Fibroblast of lung (primary cell): Measurements from ENCODE around the gene PCAT7. TPM values are rescaled to one million over a fixed set of nuclear protein-coding genes. Genes with fewer than 3 reads are reported as not detected.

Source experiments
- DNase-seq, 2 donors: peaks; one replicate each; pipeline versions ENCODE4 v3.0.0 to v3.0.0-alpha.2; 2010; ENCODE audit warnings: low read depth in 2 of 2
- H2AFZ ChIP-seq: 2 replicates; pipeline ENCODE4 v1.5.1; 2012; ENCODE audit warnings: low read length, control low read depth, inconsistent platforms
- H3K27ac ChIP-seq: 2 replicates; pipeline ENCODE4 v1.5.1; 2011; ENCODE audit warnings: low read length, control low read depth; ENCODE audit not compliant: insufficient read depth
- H3K27me3 ChIP-seq: 2 replicates; pipeline ENCODE4 v1.5.1; 2011; ENCODE audit warnings: mild to moderate bottlenecking, low read length; ENCODE audit not compliant: control insufficient read depth, insufficient read depth
- H3K36me3 ChIP-seq: 2 replicates; pipeline ENCODE4 v1.5.1; 2011; ENCODE audit warnings: low read length; ENCODE audit not compliant: control insufficient read depth, insufficient read depth
- H3K4me1 ChIP-seq: 2 replicates; pipeline ENCODE4 v1.5.1; 2011; ENCODE audit warnings: low read length; ENCODE audit not compliant: control insufficient read depth, insufficient read depth; ENCODE audit errors: extremely low read depth
- H3K4me2 ChIP-seq: 2 replicates; pipeline ENCODE4 v1.5.1; 2011; ENCODE audit warnings: low read length, control low read depth; ENCODE audit not compliant: insufficient read depth; ENCODE audit errors: extremely low read depth
- H3K4me3 ChIP-seq, 4 experiments: fragments of 200-600 bp in 1 of 4; sonication (generic) in 1 of 4; replicated peaks in 1 of 4; 2 replicates each; pipeline ENCODE4 v1.5.1; 2011 to 2016; ENCODE audit warnings: low read length in 4 of 4, low read depth in 3 of 4, mild to moderate bottlenecking in 3 of 4, control low read depth in 2 of 4, inconsistent platforms in 1 of 4, mixed read lengths in 1 of 4; ENCODE audit not compliant: insufficient read depth in 1 of 4; ENCODE audit errors: control extremely low read depth in 1 of 4
- H3K79me2 ChIP-seq: 2 replicates; pipeline ENCODE4 v1.5.1; 2012; ENCODE audit warnings: mild to moderate bottlenecking, low read length, inconsistent platforms; ENCODE audit not compliant: control insufficient read depth, insufficient read depth
- H3K9ac ChIP-seq: 2 replicates; pipeline ENCODE4 v1.5.1; 2011; ENCODE audit warnings: mild to moderate bottlenecking, low read length, control low read depth; ENCODE audit not compliant: insufficient read depth
- H3K9me3 ChIP-seq: 2 replicates; pipeline ENCODE4 v1.5.1; 2012; ENCODE audit warnings: low read depth, low read length; ENCODE audit not compliant: control insufficient read depth, insufficient read depth
- H4K20me1 ChIP-seq: 2 replicates; pipeline ENCODE4 v1.5.1; 2011; ENCODE audit warnings: low read length; ENCODE audit not compliant: control insufficient read depth, insufficient read depth; ENCODE audit errors: extremely low read depth
- EZH2 ChIP-seq: IDR thresholded peaks from 2 replicates; pipeline ENCODE4 v1.5.1; 2012; ENCODE audit warnings: low read length, control low read depth, mild to moderate bottlenecking; ENCODE audit errors: missing control alignments
- polyA plus RNA-seq, 2 donors: library from polyadenylated mRNA; depleted of rRNA in 1 of 2; stranded (reverse) in 1 of 2; unstranded in 1 of 2; fragments of >200 nt; gene quantifications; 2 replicates each; pipeline ENCODE4 v1.2.1, GENCODE V29; 2011 to 2012; ENCODE audit warnings: missing spikeins in 1 of 2
- total RNA-seq: library from RNA; depleted of rRNA; stranded (reverse); fragments of >200 nt; gene quantifications from 2 replicates; pipeline ENCODE4 v1.2.1, GENCODE V29; 2014
- TF ChIP-seq, protein P1 (sequence below), 2 donors: IDR thresholded peaks in 1 of 2; conservative IDR thresholded peaks in 1 of 2; 1 replicate in 1 of 2; 2 replicates in 1 of 2; pipeline ENCODE4 v1.5.1; 2011 to 2012; ENCODE audit warnings: low read length in 2 of 2, control low read depth in 1 of 2, inconsistent platforms in 1 of 2, low read depth in 1 of 2, mild to moderate bottlenecking in 1 of 2

The PCAT7 gene
- total and polyA plus RNA-seq, 2 donors (not counting 1 experiment from before 2014, with no cell fraction given) = under 0.01 to 0.01 TPM

DNA sequence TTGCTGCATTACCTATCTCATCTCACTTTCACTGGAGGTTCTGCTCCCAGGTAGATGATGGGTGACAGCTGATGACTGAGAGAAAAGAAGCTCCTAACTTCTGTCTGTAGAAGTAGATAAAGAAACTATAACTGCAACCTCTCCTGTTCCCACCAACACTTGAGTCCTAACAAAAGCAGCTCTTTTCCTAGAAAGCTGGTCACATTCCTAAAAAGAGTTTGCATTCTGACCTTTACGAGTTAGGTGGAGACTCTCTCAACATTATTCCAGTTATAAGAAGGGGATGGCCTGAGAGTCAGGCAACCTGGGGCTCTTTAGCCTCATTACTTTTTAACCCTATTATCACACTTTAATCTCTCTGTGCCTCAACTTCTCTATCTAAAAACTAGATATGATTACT is 8.9 kb upstream of the PCAT7 start:
- H3K4me2 ChIP-seq = no peak overlapping the region
- H3K27ac ChIP-seq = no peak overlapping the region
- no peak overlapping the region for H3K4me3 ChIP-seq
- no peaks in the 10 kb centered on the region for H3K9me3 ChIP-seq
- no peaks in the 10 kb centered on the region for H4K20me1 ChIP-seq
- H3K4me1 ChIP-seq = no peaks in the 10 kb centered on the region
- no peaks in the 10 kb centered on the region for H3K36me3 ChIP-seq
- no peaks in the 10 kb centered on the region for H3K79me2 ChIP-seq
- DNase-seq = no peak
- no peak overlapping the region for H3K9ac ChIP-seq
- no peak overlapping the region for H2AFZ ChIP-seq
- no peak for TF ChIP-seq EZH2
- TF ChIP-seq, protein P1, sequence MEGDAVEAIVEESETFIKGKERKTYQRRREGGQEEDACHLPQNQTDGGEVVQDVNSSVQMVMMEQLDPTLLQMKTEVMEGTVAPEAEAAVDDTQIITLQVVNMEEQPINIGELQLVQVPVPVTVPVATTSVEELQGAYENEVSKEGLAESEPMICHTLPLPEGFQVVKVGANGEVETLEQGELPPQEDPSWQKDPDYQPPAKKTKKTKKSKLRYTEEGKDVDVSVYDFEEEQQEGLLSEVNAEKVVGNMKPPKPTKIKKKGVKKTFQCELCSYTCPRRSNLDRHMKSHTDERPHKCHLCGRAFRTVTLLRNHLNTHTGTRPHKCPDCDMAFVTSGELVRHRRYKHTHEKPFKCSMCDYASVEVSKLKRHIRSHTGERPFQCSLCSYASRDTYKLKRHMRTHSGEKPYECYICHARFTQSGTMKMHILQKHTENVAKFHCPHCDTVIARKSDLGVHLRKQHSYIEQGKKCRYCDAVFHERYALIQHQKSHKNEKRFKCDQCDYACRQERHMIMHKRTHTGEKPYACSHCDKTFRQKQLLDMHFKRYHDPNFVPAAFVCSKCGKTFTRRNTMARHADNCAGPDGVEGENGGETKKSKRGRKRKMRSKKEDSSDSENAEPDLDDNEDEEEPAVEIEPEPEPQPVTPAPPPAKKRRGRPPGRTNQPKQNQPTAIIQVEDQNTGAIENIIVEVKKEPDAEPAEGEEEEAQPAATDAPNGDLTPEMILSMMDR (conservative IDR thresholded peaks at IDR 0.05 in 1 of 2, IDR thresholded peaks at IDR 0.05 in 1 of 2; ENCODE audit: low read depth in 1 of 2, low read length in 2 of 2) = no peak
- no peaks in the 10 kb centered on the region for H3K27me3 ChIP-seq

DNA sequence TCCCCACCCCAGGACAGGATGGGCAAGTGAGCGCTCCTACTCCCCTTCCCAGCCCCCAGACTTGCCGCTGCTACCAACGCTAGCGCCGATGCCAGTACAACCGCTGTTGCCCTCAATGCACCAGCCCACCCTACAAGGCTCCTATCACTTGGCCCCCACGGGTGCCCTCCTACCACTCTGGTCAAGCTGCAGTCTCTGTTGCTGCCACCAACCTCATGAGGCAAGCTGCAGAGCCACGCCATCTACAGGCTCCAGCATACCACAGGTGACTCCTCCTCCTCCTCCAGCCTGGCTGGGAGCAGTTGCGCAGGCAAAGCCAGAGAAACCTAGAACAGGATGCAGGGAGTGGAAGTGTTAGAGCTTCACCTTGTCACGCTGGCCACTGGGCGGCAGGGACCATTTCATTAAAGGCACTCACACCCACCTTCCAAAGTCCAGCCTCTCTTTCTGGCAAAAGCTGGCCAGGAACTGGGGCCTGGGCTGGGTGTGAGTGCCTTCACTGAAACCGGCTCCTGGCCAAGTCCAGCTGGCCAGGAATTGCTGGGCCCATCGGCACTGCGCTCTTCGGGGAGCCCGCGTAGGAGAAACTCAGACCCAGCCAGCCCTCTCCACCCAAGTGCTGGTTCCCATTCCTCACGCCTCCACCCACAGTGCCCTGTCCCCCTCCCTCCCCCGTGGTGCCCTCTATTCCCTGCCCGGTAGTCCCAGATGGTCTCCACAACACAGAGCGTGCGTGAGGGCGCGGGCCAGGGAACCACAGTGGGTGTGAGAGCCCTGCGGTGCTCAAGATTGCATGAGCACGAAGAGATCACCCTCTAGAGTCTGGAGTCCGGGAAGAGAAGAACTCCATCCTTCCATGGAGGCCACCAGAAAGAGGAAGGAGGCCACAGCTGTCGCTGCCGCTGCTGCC is 1.6 kb upstream of the PCAT7 start:
- Histone ChIP-seq H3K36me3 (no peaks in the 10 kb centered on the region), H3K79me2 (no peaks in the 10 kb centered on the region), H2AFZ (no peak overlapping the region), H3K9ac (no peak overlapping the region), H3K4me1 (no peaks in the 10 kb centered on the region), H3K9me3 (no peaks in the 10 kb centered on the region), H3K4me2 (no peak overlapping the region), H3K27me3 (no peaks in the 10 kb centered on the region), H3K4me3 (no peak overlapping the region), H3K27ac (no peak overlapping the region), H4K20me1 (no peaks in the 10 kb centered on the region)
- no peak for TF ChIP-seq EZH2
- TF ChIP-seq, protein P1 (conservative IDR thresholded peaks at IDR 0.05 in 1 of 2, IDR thresholded peaks at IDR 0.05 in 1 of 2; ENCODE audit: low read depth in 1 of 2, low read length in 2 of 2) = no peak
- DNase-seq = no peak

DNA sequence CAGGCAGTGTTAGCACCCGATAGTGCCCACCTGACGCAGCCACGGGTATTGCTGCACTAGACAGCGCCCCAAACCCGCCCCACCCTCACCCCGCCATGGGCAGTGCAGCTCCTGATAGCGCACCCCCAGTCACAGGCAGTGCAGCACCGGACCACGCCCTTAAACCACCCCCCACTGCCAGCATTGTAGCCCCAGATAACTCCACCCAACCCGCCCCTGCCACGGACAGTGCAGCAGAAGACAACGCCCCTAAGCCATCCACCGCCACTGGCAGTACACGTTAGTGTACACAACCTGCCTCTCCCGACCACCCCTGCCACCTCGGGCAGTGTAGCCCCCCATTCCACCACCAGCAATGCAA is 825 bp upstream of the PCAT7 start:
- Histone ChIP-seq H3K79me2 (no peaks in the 10 kb centered on the region), H3K27ac (no peak overlapping the region), H3K9ac (no peak overlapping the region), H2AFZ (no peak overlapping the region), H4K20me1 (no peaks in the 10 kb centered on the region), H3K36me3 (no peaks in the 10 kb centered on the region), H3K4me1 (no peaks in the 10 kb centered on the region), H3K9me3 (no peaks in the 10 kb centered on the region), H3K4me3 (no peak overlapping the region), H3K4me2 (no peak overlapping the region), H3K27me3 (no peaks in the 10 kb centered on the region)
- no peak for DNase-seq
- TF ChIP-seq, protein P1 (conservative IDR thresholded peaks at IDR 0.05 in 1 of 2, IDR thresholded peaks at IDR 0.05 in 1 of 2; ENCODE audit: low read depth in 1 of 2, low read length in 2 of 2) = no peak
- no peak for TF ChIP-seq EZH2
